Measurements from ENCODE around the gene RMC1. TPM values are rescaled to one million over a fixed set of nuclear protein-coding genes. Genes with fewer than 3 reads are reported as not detected.

The RMC1 gene
- total RNA-seq, 4 donors from 2014 or later, result 24.9 to 41.0 (median 31.0) TPM

DNA sequence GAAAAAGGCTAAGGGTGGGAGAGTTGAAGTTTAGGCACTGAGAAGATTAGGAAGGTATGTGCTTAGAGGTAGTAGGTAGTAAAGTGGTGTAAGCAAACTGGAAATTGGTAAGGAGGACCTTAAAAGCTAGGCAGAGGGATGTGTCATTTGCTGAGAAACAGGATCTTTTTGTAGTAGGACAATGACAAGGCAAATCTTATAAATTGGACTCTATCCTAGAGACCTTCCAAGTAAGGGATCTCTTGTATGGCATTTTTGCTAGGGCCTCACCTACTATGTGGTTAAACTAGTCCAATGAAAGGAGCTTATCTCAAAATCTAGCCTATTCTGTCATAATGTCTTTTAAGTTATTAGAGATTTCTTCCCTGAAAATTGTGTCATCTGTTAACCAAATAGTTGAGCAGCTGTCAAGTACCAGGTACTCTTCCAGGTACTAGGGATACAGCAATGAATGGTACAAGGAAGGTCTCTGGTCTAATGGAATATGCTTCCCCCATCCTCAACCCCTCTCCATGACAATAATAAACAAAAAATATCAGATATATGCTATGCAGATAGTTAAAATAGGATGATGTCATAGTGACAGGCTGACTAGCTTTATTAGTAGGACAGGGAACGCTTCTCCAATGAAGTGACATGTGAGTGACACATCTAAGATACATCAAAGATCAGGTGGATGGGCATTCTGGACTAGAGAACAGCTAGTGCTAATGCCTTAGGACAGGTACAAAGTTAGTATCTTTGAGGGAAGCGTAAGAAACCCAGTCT, 32.5 kb upstream of the RMC1 start:
- H3K27ac ChIP-seq (replicated peaks in 1 of 4), result no peak overlapping the region
- intact Hi-C loops (cut with DNase I), result no loop called here
- H3K36me3 ChIP-seq, result peaks cover 41 to 100% (median 94%) of the 10 kb centered on the region in 4 donors
- TF ChIP-seq POLR2AphosphoS5 (IDR thresholded peaks at IDR 0.05) (no peak), EP300 (IDR thresholded peaks at IDR 0.05) (no peak), POLR2A (IDR thresholded peaks at IDR 0.05; ENCODE audit: low read depth) (no peak)
- TF ChIP-seq, protein P1, sequence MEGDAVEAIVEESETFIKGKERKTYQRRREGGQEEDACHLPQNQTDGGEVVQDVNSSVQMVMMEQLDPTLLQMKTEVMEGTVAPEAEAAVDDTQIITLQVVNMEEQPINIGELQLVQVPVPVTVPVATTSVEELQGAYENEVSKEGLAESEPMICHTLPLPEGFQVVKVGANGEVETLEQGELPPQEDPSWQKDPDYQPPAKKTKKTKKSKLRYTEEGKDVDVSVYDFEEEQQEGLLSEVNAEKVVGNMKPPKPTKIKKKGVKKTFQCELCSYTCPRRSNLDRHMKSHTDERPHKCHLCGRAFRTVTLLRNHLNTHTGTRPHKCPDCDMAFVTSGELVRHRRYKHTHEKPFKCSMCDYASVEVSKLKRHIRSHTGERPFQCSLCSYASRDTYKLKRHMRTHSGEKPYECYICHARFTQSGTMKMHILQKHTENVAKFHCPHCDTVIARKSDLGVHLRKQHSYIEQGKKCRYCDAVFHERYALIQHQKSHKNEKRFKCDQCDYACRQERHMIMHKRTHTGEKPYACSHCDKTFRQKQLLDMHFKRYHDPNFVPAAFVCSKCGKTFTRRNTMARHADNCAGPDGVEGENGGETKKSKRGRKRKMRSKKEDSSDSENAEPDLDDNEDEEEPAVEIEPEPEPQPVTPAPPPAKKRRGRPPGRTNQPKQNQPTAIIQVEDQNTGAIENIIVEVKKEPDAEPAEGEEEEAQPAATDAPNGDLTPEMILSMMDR (IDR thresholded peaks at IDR 0.05), result no peak
- DNase-seq (ENCODE audit: extremely low spot score), result no peak
- peaks cover 0 to 3% (median 0%) of the 10 kb centered on the region in 4 donors for H3K4me1 ChIP-seq
- no peak overlapping the region for H3K4me3 ChIP-seq
- no peaks in the 10 kb centered on the region for H3K27me3 ChIP-seq
- no peaks in the 10 kb centered on the region for H3K9me3 ChIP-seq
- WGBS, result 98% methylated on average over 2 of the region's 2 CpGs

DNA sequence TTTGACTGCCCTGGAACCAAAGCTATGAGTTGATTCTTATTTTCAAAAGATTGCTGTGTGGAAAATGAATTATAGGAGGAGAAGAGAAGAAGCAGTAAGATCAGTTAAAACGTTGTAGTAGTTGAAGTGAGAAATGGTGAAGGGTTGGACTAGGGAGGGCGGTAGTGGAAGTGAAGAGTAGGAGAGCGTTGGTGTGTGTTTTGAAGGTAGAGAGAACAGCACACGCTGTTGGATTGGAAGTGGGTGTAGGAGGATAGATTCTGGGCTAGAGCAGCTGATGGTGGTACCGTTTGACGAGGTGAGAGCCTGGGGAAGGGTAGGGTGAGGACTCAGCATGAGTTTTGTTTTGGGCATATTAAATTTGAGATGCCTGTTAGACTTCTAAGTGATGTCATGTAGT, 31.8 kb upstream of the RMC1 start:
- intact Hi-C loops (cut with DNase I), result no loop called here
- peaks cover 43 to 100% (median 94%) of the 10 kb centered on the region in 4 donors for H3K36me3 ChIP-seq
- H3K9me3 ChIP-seq, result no peaks in the 10 kb centered on the region
- WGBS, result 92% methylated on average over 6 of the region's 6 CpGs
- H3K4me3 ChIP-seq, result no peak overlapping the region
- H3K27me3 ChIP-seq, result no peaks in the 10 kb centered on the region
- no peak for TF ChIP-seq EP300 (IDR thresholded peaks at IDR 0.05)
- no peak for TF ChIP-seq POLR2AphosphoS5 (IDR thresholded peaks at IDR 0.05)
- TF ChIP-seq POLR2A (IDR thresholded peaks at IDR 0.05; ENCODE audit: low read depth), result no peak
- TF ChIP-seq, protein P1 (IDR thresholded peaks at IDR 0.05), result no peak
- no peak overlapping the region for H3K27ac ChIP-seq (replicated peaks in 1 of 4)
- DNase-seq (ENCODE audit: extremely low spot score), result no peak
- peaks cover 0 to 3% (median 0%) of the 10 kb centered on the region in 4 donors for H3K4me1 ChIP-seq

DNA sequence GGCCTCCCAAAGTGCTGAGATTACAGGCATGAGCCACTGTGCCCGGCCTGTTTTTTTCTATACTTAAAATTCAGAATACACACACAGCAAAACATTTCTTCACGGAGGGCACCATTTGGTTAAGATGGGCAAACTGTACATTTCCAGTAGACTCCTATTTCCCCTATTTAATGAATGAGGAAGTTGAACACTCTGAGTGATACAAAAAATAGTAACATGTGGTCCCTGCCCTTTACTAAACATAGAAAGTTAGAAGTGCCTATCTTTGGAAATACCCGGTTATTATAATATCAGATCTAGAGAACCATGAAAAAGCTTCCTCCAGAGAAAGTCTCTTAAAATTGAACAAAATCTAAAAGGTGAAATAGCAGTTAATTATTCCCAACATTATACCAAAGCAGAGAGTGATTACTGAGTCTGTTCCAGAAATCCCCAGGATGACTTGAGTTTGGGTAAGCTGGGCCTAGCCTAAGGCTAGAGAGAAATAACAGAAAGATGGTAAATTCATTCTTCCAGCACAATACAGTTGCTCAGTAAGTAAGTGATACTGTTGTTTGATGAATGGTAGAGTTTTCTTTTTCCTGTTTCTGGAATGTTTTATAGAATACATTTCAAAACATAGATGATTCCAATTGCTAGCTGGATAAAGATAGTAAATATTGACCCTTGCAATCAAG, 23.3 kb upstream of the RMC1 start:
- intact Hi-C loops (cut with DNase I), result no loop called here
- Histone ChIP-seq H3K27ac (replicated peaks in 1 of 4) (no peak overlapping the region), H3K36me3 (peaks cover 59 to 85% (median 76%) of the 10 kb centered on the region in 4 donors), H3K9me3 (no peaks in the 10 kb centered on the region), H3K4me3 (no peak overlapping the region), H3K4me1 (peaks cover 0 to 5% (median 0%) of the 10 kb centered on the region in 4 donors), H3K27me3 (no peaks in the 10 kb centered on the region)
- TF ChIP-seq EP300 (IDR thresholded peaks at IDR 0.05) (no peak), POLR2A (IDR thresholded peaks at IDR 0.05; ENCODE audit: low read depth) (no peak), POLR2AphosphoS5 (IDR thresholded peaks at IDR 0.05) (no peak)
- TF ChIP-seq, protein P1 (IDR thresholded peaks at IDR 0.05), result no peak
- WGBS, result 76% methylated on average over 3 of the region's 3 CpGs
- no peak for DNase-seq (ENCODE audit: extremely low spot score)

DNA sequence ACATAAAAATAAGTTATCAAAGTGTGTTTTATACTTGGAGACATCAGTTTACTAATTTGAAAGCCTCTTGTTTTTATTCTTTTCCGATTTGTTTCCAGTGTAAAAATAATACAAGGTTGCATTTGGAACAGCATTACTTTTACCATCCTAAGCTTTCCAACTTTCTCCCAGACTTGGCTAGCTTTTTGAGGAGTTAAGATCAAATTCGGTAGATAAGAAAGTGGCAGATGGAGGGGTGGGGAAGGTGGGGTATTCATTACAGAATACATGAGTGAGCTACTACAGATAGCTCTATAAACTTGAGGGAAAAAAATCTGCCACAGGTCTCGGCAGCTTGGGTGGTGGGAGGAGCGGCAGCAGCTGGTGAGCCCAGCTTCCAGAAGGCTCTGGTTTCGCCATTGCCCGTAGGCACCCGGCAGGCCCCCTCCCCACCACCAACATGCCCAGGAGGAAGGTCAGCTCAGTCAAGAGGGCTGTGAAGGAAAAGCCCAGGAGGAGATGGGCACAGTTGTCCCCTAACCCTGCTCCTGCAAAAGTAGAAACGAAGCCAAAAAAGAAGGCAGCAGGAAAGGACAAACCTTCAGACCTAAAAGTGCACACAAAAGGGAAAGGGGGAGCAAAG, 18.6 kb upstream of the RMC1 start:
- Histone ChIP-seq H3K27ac (replicated peaks in 1 of 4) (no peak overlapping the region), H3K9me3 (no peaks in the 10 kb centered on the region), H3K27me3 (no peaks in the 10 kb centered on the region), H3K36me3 (peaks cover 17 to 38% (median 30%) of the 10 kb centered on the region in 4 donors), H3K4me3 (no peak overlapping the region), H3K4me1 (peaks cover 0 to 20% (median 15%) of the 10 kb centered on the region in 4 donors)
- DNase-seq (ENCODE audit: extremely low spot score), result no peak
- intact Hi-C loops (cut with DNase I), result no loop called here
- TF ChIP-seq, protein P1 (IDR thresholded peaks at IDR 0.05), result no peak
- no peak for TF ChIP-seq POLR2A (IDR thresholded peaks at IDR 0.05; ENCODE audit: low read depth)
- TF ChIP-seq POLR2AphosphoS5 (IDR thresholded peaks at IDR 0.05), result no peak
- TF ChIP-seq EP300 (IDR thresholded peaks at IDR 0.05), result no peak
- 64% methylated on average over 5 of the region's 8 CpGs for WGBS
